ENCODE measurements around the gene RGP1.

Gene RGP1

GRCh38 chr9:35771534-35771933 is 22.4 kb downstream of the RGP1 start:
- ATAC-seq (replicated peaks; ENCODE audit: extremely low read depth, poor library complexity, severe bottlenecking): no peak
- DNase-seq (ENCODE audit: low spot score in 2 of 2): no peak
- Mint-ChIP-seq H3K4me1 (peaks cover 12% of the 10 kb centered on the region), H3K27ac (ENCODE audit: low read depth) (no peak overlapping the region), H3K36me3 (ENCODE audit: insufficient read depth) (no peaks in the 10 kb centered on the region), H3K9me3 (no peaks in the 10 kb centered on the region), H3K27me3 (no peaks in the 10 kb centered on the region), H3K4me3 (no peak overlapping the region)

GRCh38 chr9:35771943-35772342 is 22.9 kb downstream of the RGP1 start:
- ATAC-seq (replicated peaks; ENCODE audit: extremely low read depth, poor library complexity, severe bottlenecking) (no peak), DNase-seq (ENCODE audit: low spot score in 2 of 2) (no peak)
- no peak overlapping the region for H3K27ac Mint-ChIP-seq (ENCODE audit: low read depth)
- no peaks in the 10 kb centered on the region for H3K9me3 Mint-ChIP-seq
- H3K27me3 Mint-ChIP-seq: no peaks in the 10 kb centered on the region
- H3K4me3 Mint-ChIP-seq: no peak overlapping the region
- H3K4me1 Mint-ChIP-seq: peaks cover 12% of the 10 kb centered on the region
- peaks cover 2% of the 10 kb centered on the region for H3K36me3 Mint-ChIP-seq (ENCODE audit: insufficient read depth)

GRCh38 chr9:35774907-35775635 is 26.0 kb downstream of the RGP1 start:
- DNase-seq (ENCODE audit: low spot score in 2 of 2) (no peak), ATAC-seq (replicated peaks; ENCODE audit: extremely low read depth, poor library complexity, severe bottlenecking) (no peak)
- peaks cover 7% of the 10 kb centered on the region for H3K4me1 Mint-ChIP-seq
- no peak overlapping the region for H3K27ac Mint-ChIP-seq (ENCODE audit: low read depth)
- H3K9me3 Mint-ChIP-seq: no peaks in the 10 kb centered on the region
- H3K36me3 Mint-ChIP-seq (ENCODE audit: insufficient read depth): peaks cover 3% of the 10 kb centered on the region
- no peak overlapping the region for H3K4me3 Mint-ChIP-seq
- no peaks in the 10 kb centered on the region for H3K27me3 Mint-ChIP-seq

- H3K27me3 Mint-ChIP-seq: no peaks in the 10 kb centered on the region
- no peak for ATAC-seq (replicated peaks; ENCODE audit: extremely low read depth, poor library complexity, severe bottlenecking)
- H3K4me1 Mint-ChIP-seq: peaks cover 8% of the 10 kb centered on the region
- H3K9me3 Mint-ChIP-seq: no peaks in the 10 kb centered on the region
- H3K27ac Mint-ChIP-seq (ENCODE audit: low read depth): no peak overlapping the region
- H3K36me3 Mint-ChIP-seq (ENCODE audit: insufficient read depth): peaks cover 3% of the 10 kb centered on the region
- DNase-seq (ENCODE audit: low spot score in 2 of 2): no peak
- H3K4me3 Mint-ChIP-seq: no peak overlapping the region
These were observed 26.9 kb downstream of the RGP1 start for GRCh38 chr9:35776018-35776417.

- Mint-ChIP-seq H3K4me1 (peaks cover 12% of the 10 kb centered on the region), H3K27ac (ENCODE audit: low read depth) (peak overlapping the region; percentile 23), H3K9me3 (no peaks in the 10 kb centered on the region), H3K36me3 (ENCODE audit: insufficient read depth) (peaks cover 3% of the 10 kb centered on the region), H3K4me3 (no peak overlapping the region), H3K27me3 (no peaks in the 10 kb centered on the region)
- ATAC-seq (replicated peaks; ENCODE audit: extremely low read depth, poor library complexity, severe bottlenecking) (no peak), DNase-seq (ENCODE audit: low spot score in 2 of 2) (no peak)
These were observed 29.4 kb downstream of the RGP1 start for GRCh38 chr9:35778496-35778895.

- ATAC-seq (replicated peaks; ENCODE audit: extremely low read depth, poor library complexity, severe bottlenecking) (no peak), DNase-seq (ENCODE audit: low spot score in 2 of 2) (no peak)
- no peaks in the 10 kb centered on the region for H3K27me3 Mint-ChIP-seq
- H3K27ac Mint-ChIP-seq (ENCODE audit: low read depth): no peak overlapping the region
- H3K36me3 Mint-ChIP-seq (ENCODE audit: insufficient read depth): peaks cover 9% of the 10 kb centered on the region
- no peaks in the 10 kb centered on the region for H3K9me3 Mint-ChIP-seq
- H3K4me1 Mint-ChIP-seq: peaks cover 5% of the 10 kb centered on the region
- no peak overlapping the region for H3K4me3 Mint-ChIP-seq
These were observed 32.0 kb downstream of the RGP1 start for GRCh38 chr9:35781066-35781465.

- H3K4me3 Mint-ChIP-seq: no peak overlapping the region
- DNase-seq (ENCODE audit: low spot score in 2 of 2) (no peak), ATAC-seq (replicated peaks; ENCODE audit: extremely low read depth, poor library complexity, severe bottlenecking) (no peak)
- H3K4me1 Mint-ChIP-seq: peaks cover 5% of the 10 kb centered on the region
- H3K27ac Mint-ChIP-seq (ENCODE audit: low read depth): no peak overlapping the region
- peaks cover 14% of the 10 kb centered on the region for H3K36me3 Mint-ChIP-seq (ENCODE audit: insufficient read depth)
- no peaks in the 10 kb centered on the region for H3K27me3 Mint-ChIP-seq
- no peaks in the 10 kb centered on the region for H3K9me3 Mint-ChIP-seq
These were observed 34.3 kb downstream of the RGP1 start for GRCh38 chr9:35783418-35783817.

- H3K27ac Mint-ChIP-seq (ENCODE audit: low read depth): no peak overlapping the region
- H3K36me3 Mint-ChIP-seq (ENCODE audit: insufficient read depth): peaks cover 13% of the 10 kb centered on the region
- no peak for DNase-seq (ENCODE audit: low spot score in 2 of 2)
- peaks cover 12% of the 10 kb centered on the region for H3K4me1 Mint-ChIP-seq
- H3K9me3 Mint-ChIP-seq: no peaks in the 10 kb centered on the region
- H3K4me3 Mint-ChIP-seq: no peak overlapping the region
- ATAC-seq (replicated peaks; ENCODE audit: extremely low read depth, poor library complexity, severe bottlenecking): no peak
- H3K27me3 Mint-ChIP-seq: no peaks in the 10 kb centered on the region
These were observed 40.5 kb downstream of the RGP1 start for GRCh38 chr9:35789541-35789940.

- Mint-ChIP-seq H3K4me3 (no peak overlapping the region), H3K27me3 (no peaks in the 10 kb centered on the region), H3K9me3 (no peaks in the 10 kb centered on the region), H3K4me1 (peaks cover 13% of the 10 kb centered on the region), H3K27ac (ENCODE audit: low read depth) (peak overlapping the region; percentile 61), H3K36me3 (ENCODE audit: insufficient read depth) (peaks cover 13% of the 10 kb centered on the region)
- DNase-seq (ENCODE audit: low spot score in 2 of 2): no peak
- no peak for ATAC-seq (replicated peaks; ENCODE audit: extremely low read depth, poor library complexity, severe bottlenecking)
These were observed 40.9 kb downstream of the RGP1 start for GRCh38 chr9:35790025-35790384.

GRCh38 chr9:35790385-35791296 is 41.6 kb downstream of the RGP1 start:
- DNase-seq (ENCODE audit: low spot score in 2 of 2): peak; percentile 36 to 51
- Mint-ChIP-seq H3K27ac (ENCODE audit: low read depth) (peak overlapping the region; percentile 61), H3K4me1 (peaks cover 13% of the 10 kb centered on the region), H3K27me3 (no peaks in the 10 kb centered on the region), H3K4me3 (no peak overlapping the region), H3K9me3 (no peaks in the 10 kb centered on the region), H3K36me3 (ENCODE audit: insufficient read depth) (peaks cover 15% of the 10 kb centered on the region)
- peak; percentile 80 for ATAC-seq (replicated peaks; ENCODE audit: extremely low read depth, poor library complexity, severe bottlenecking)

GRCh38 chr9:35791297-35791921 is 42.3 kb downstream of the RGP1 start, which contains the start of gene NPR2:
TSS of gene NPR2 (plus strand) at chr9:35791591. CDS start at chr9:35792409, 818 bp downstream.
- H3K9me3 Mint-ChIP-seq: no peaks in the 10 kb centered on the region
- peaks cover 14% of the 10 kb centered on the region for H3K36me3 Mint-ChIP-seq (ENCODE audit: insufficient read depth)
- peaks cover 13% of the 10 kb centered on the region for H3K4me1 Mint-ChIP-seq
- H3K4me3 Mint-ChIP-seq: no peak within 1 kb of the TSS
- DNase-seq (ENCODE audit: low spot score in 2 of 2) (no peak), ATAC-seq (replicated peaks; ENCODE audit: extremely low read depth, poor library complexity, severe bottlenecking) (no peak)
- peak within 1 kb of the TSS; percentile 61 for H3K27ac Mint-ChIP-seq (ENCODE audit: low read depth)
- H3K27me3 Mint-ChIP-seq: no peaks in the 10 kb centered on the region

- H3K4me1 Mint-ChIP-seq: peaks cover 13% of the 10 kb centered on the region
- no peak for DNase-seq (ENCODE audit: low spot score in 2 of 2)
- no peaks in the 10 kb centered on the region for H3K27me3 Mint-ChIP-seq
- ATAC-seq (replicated peaks; ENCODE audit: extremely low read depth, poor library complexity, severe bottlenecking): no peak
- H3K36me3 Mint-ChIP-seq (ENCODE audit: insufficient read depth): peaks cover 10% of the 10 kb centered on the region
- H3K4me3 Mint-ChIP-seq: no peak overlapping the region
- H3K9me3 Mint-ChIP-seq: no peaks in the 10 kb centered on the region
- no peak overlapping the region for H3K27ac Mint-ChIP-seq (ENCODE audit: low read depth)
These were observed 43.1 kb downstream of the RGP1 start for GRCh38 chr9:35792024-35792813.
